Measurements from ENCODE around the gene FNDC3B.
"Not testable (repeated sequence)": the region's sequence is repeated elsewhere in the genome, so short reads cannot be mapped to it uniquely, and the experiment has no call there.

FNDC3B gene

DNA sequence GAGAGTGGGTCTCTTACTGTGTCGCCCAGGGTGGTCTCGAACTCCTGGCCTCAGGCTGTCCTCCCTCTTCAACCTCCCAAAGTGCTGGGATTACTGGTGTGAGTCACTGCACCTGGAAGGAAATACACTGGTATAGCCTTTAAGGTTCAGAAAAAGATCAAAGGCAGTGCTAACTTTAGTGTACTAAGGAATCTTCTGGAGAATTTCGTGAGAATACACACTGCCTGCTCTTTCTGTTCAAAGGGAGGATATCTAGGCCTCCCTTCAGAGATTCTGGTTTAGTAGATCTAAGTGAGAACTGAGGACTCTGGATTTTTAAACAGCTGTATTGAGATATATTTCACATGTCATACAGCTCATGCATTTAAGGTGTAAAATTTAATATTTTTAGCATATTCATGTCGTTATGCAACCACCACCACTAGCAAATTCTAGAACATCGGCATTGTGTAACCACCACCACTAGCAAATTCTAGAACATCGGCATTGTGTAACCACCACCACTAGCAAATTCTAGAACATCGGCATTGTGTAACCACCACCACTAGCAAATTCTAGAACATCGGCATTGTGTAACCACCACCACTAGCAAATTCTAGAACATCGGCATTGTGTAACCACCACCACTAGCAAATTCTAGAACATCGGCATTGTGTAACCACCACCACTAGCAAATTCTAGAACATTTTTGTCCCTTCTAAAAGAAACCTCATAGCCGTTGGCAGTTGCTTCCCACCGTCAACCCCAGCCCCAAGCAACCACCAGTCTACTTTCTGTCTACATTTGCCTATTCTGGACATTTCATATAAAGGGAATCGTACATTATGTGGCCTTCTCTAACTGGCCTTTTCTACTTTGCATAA, 54.4 kb downstream of the FNDC3B start:
- DNase-seq (ENCODE audit: low read depth in 2 of 2): not testable (repeated sequence)

DNA sequence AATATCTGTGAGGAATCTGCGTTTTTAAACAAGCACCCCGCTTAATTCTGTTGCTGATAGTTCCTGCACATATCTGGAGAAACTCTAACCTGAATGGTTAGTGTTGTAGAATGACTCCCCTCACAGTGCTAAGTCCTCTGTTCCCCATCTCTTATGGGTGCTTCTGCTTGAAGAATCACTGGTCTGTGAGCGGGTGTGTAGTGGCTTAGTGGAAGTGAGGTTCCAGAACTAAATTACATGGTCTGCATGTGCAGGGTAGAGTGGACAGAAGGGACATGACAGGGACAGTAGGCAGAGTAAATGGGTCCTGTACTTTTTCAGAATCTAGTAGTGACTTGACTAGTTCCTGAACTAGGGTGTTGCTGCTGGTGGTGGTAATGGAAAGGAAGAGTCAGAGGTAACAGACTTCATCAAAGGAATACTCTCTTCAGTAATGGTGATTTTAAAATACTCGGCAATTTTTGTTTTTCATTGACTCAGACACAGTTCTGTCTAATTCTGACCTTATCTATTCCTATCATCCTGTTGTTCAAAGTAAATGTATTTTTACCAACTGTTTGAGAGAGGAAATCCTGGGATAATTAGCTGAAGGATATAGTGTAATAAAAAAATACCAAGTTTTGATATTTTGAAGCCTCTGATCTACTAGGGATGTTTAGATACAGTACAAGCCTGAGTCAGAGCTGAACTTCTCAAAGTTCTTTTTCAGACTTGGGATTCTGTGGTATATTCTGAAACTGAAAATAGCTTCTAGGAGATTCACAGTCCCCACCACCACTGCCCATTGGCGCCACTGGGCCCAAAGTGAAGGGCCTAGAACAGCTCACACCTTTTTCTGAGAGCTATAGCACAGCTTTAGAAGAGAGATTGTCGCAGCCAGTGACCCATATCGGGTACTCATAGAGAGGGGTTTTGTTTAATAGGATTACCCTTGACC, 55.5 kb downstream of the FNDC3B start:
- no peak for DNase-seq (ENCODE audit: low read depth in 2 of 2)

GRCh38 chr3:172096881-172097420, 57.6 kb downstream of the FNDC3B start:
- no peak for DNase-seq (ENCODE audit: low read depth in 2 of 2)

- no peak for DNase-seq (ENCODE audit: low read depth in 2 of 2)
These were observed 58.2 kb downstream of the FNDC3B start for GRCh38 chr3:172097585-172097984.

- no peak for DNase-seq (ENCODE audit: low read depth in 2 of 2)
These were observed 59.5 kb downstream of the FNDC3B start for GRCh38 chr3:172098698-172099494.

GRCh38 chr3:172099495-172099808, 60.1 kb downstream of the FNDC3B start:
- no peak for DNase-seq (ENCODE audit: low read depth in 2 of 2)

DNA sequence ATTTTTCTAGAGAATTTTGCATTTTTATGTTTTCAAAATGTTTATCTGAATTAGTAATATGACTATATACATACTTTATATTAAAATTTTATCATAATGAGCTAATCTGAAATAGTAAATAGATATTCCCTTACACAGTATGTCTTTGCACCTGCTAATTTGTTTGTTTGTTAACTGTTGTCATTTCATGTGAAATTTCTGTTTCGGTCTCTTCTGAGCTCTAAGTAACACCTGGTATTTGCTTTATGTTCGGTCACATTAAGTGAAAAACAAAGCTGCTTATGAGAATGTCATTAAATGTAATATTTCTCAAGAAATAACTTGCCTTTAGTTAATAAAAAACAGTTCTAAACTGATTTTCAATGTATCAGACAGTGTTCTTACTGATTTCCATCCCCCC, 61.1 kb downstream of the FNDC3B start:
- DNase-seq (ENCODE audit: low read depth in 2 of 2): no peak

DNA sequence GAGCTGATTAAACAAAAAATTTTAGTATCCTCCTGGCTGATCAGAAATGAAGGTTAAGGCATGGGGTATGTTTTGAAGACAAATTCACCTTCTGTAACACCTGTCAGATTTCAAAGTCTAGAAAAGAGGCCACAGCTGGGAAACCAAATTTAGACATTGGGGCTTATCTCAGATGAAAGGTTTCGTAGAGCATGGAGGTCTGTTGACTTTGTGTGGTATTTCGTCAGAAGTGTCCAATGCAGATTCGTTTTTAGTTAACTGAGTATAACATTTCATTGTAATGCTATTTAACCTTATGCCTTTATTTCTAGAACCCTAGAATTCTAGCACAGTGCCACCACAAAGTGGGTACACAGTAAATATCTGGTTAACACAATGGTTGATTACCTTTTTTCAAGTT, 61.7 kb downstream of the FNDC3B start:
- DNase-seq (ENCODE audit: low read depth in 2 of 2): no peak

DNA sequence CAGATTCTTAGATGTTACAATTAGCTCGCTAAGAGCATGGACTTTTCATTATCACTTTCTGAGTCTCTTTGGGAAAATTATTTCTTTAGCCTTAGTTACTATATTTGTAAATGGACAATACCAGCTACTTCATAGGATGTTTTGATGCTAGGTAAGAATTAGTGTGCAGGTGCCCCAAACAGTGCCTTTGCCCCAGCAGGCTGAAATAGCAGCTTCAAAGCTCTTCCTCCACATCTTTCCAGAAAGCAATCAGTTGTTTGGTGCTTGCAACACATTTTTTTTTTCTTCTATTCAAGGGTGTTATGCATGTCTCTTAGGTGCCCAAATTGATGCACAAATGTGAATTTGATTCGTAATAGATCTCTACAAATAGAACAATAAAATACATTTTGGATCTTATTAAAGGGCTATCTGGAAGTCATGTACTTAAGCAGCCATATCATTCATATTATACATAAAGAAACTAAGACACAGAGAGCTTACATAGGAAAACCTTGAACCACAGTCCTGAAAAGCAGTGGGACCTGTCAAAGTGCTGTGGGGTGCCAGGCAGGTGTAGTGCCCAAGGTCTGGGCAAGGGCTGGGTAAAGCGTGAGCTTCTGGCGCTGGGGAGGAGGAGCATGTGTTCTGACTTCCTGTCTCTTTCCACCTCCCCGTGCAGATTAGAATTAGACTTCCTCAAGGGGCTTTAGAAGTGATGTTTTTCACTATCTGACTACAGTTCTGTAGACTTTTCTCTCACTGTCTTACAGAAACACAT, 62.9 kb downstream of the FNDC3B start:
- no peak for DNase-seq (ENCODE audit: low read depth in 2 of 2)

DNA sequence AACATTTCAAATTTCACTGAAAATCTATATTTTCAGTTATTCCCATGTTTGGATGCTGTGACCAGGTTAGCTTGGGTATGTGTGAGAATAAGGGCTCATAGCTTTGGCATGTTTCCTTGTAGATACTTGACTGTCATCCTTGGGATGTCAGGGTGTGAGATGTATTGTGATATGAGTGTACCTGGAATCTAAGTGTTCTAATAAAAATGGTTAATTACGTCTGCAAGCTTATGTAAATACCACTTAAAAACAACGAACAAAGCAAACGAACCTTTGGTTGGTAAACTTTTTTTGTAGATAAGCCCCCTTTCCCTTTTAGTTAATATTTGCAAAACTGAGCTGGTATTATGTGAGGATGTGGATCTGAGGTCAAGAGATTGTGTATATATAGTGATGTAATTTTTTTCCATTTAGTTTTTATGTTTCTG, 63.5 kb downstream of the FNDC3B start:
- DNase-seq (ENCODE audit: low read depth in 2 of 2): no peak

GRCh38 chr3:172103724-172104123, 64.3 kb downstream of the FNDC3B start:
- DNase-seq (ENCODE audit: low read depth in 2 of 2): no peak

DNA sequence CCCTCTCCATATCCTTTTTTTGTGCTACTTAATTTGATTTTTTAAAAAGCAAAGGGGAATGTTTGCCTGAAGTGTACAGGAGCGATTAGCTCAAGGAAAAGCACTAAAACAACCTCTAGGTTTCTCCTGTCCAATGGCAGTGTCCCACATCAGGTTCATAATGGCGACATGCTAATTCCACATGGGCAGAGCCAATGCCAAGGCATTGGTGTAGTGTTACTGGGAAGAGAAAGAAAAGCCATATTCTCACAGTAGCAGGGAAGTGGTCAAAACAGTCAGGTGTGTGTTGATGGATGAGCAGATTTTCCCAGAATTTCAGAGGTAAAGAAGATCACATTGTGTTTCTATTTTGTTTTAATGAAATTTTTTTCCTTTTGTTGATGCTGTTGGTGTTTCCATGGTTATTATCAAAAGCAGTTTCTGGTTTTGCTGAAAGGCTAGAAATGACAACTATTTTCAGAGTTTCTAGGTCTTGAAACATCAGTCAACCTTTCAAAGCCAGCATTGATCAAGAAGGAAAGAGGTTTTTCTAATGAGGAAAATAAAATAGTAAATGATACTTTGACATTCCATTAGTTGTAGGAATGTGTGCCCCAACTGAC, 65.2 kb downstream of the FNDC3B start:
- no peak for DNase-seq (ENCODE audit: low read depth in 2 of 2)

DNA sequence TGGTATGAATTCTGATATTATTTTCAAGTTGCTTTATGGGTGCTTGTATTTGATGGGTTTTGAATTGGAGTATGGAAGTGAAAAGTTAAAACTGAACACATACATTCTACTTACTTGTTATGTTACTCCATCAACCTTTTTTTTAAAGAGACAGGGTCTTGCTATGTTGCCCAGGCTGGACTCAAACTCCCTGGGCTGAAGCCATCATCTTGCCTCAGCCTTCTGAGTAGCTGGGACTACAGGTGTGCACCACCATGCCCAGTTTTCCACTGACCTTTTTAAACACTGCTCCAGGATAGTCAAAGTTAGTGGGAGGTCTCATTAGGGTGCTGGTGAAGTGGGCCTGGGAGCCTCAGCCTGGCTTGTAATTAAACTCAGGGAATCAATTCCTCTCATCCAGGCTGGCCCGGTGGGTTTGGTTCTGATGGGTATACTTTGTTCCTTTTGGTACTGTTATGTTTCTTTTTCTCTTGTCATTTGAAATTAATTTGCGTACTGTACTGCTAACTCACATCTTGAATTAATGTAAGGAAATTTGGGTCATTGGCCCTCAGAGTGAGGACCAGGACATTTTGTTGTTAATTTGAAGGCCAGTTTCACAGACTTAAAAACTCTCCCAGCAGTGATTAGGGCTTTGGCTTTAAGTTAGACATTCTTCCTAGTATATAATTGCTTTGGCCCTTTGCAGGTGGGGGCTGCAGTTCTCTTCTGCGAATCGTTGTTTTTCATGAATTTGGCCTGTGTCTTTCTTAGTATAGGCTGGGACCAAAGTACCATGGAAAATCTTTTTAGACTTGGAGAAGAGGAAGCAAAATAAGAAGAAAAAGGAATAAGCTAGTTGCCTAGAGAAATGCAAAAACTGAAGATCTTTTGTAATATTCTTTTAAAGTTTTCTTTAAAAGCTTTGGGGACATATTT, 66.9 kb downstream of the FNDC3B start:
- DNase-seq (ENCODE audit: low read depth in 2 of 2): no peak

DNA sequence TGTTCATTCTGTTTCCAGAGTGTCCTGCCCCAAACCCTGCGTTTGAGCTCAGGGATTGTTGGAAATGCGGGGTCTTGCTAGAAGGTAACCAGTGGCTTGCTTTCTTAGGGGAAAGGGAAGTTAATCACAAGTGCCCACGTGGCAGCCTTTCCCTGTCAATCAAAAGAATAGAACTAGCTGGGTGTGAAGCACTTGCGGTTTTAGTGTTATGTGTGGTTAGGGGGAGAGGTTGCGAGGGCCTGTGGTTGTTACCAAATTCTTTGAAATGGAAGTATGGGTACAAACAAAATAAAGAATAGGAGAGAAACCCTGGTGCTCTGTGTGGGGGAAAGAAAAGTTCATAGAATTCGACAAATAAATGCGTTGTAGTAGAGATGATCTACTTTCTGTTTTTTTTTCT, 67.6 kb downstream of the FNDC3B start:
- peak; percentile 26 to 37 for DNase-seq (ENCODE audit: low read depth in 2 of 2)

GRCh38 chr3:172107403-172107802, 68.0 kb downstream of the FNDC3B start:
- peak; percentile 30 to 42 for DNase-seq (ENCODE audit: low read depth in 2 of 2)

DNA sequence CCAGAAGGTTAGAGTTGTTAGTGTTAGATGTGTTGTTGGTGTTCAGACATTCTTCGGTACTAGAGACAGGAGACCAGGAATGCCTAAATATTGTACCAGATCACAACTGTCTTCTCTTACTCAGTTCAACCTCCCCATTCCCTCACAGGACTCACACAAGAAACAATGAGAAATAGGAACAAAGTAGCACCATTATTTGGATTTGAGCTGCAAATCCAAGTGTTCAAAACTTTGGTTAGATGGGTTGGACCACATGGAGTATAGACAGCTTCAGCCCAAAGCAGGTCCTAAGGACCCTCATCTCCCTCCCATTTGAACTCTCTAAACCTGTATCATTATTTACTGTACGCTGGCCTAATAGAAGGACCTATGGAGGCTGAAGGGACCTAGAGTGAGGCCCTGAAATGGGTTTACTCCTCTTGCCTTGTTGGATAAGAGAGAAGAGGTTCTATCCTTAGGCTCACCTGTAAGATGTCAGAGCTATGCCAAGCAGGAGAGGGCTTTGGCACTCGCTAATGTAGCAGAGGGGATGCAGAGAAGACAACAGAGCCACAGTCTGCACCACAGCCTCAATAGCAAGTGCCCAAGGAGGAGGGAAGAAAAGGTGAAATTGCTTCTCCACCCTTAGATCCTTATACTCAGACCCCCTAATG, 70.9 kb downstream of the FNDC3B start:
- DNase-seq (ENCODE audit: low read depth in 2 of 2): no peak

DNA sequence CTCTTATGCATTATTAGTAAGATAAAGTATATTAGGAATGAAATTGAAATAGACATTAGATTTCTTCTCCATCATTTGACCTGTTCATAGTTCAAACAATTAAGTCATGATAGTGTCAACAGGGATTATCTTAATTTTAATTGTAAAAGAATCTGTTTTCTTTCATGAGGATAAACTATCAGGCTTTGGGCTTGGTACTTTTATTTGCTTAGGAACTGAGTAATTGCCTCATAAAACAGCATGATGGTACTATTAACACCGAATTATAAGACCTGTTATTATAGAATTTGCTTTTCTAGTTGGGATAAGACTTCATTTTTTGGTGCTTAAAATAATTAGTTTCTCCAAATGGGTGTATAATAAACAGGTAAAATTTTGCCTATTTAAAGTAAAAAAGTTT, 71.8 kb downstream of the FNDC3B start:
- DNase-seq (ENCODE audit: low read depth in 2 of 2): no peak

DNA sequence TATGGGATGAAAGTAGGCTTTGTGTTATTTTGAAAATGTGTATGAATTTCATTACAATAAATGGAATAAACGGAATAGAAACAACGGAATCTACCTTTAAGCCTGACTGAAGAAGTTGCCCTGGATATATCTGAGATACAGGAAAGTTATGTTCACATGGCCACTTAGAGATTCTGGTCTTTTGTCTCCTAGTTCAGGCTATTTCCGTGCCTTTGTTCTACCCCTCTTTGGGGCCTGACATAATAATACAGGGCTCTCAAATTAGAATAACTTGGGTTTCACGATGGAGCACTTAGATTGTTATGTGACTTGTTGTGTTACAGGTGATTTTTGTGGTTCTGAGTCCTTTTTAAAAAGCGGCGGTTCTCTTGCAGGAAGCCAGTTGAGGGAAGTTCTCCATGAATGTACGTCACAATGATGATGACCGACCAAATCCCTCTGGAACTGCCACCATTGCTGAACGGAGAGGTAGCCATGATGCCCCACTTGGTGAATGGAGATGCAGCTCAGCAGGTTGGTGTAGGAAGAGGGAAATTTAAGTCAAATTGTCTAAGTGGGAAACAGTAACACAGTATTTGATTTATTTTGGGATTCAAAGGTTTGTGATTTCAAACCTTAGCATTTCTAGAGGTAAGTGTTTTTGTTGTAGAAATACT, 72.8 kb downstream of the FNDC3B start:
- DNase-seq (ENCODE audit: low read depth in 2 of 2): no peak

Data from stimulated activated CD4-positive, alpha-beta T cell treated with anti-CD3 and anti-CD28 coated beads, Interleukin-12 subunit alpha, Interleukin-12 subunit beta, amount 100 ng/mL, for 24 hours (primary cell).